Measurements from ENCODE around the gene SH3RF3. TPM values are rescaled to one million over a fixed set of nuclear protein-coding genes. Genes with fewer than 3 reads are reported as not detected.

Gene SH3RF3
- total and polyA plus RNA-seq, 9 of the 15 experiments (the other 6 are each of a cell fraction or from before 2014, with no cell fraction given): 0.02 TPM; not detected in 8

DNA sequence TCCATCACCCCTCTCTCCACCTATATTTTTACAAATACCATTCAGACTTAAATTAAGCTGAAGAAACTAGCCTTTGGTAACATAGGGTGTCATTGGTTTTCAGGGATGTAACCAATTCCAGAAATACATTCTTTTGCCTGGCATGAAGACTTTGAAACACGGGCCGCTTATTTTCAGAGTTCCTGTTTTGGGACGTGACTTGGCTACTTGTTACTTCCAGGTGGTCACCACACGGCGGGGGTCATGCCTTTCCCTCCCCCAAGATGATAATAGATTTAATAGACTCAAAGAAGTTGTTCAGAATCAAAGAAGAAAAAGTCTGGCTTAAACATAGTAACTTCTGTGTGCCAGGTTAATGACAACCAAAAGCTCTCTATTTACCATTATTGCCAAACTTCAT, 374.2 kb downstream of the SH3RF3 start (continued):
- TF ChIP-seq ADNP (tag; IDR thresholded peaks at IDR 0.05): no peak

- no peak overlapping the region for H2AFZ ChIP-seq (ENCODE audit: low read depth, low read length)
- WGBS (ENCODE audit: insufficient coverage, low coverage, missing lambda C conversion rate): 22% methylated on average over 1 of the region's 7 CpGs
- H3K9me1 ChIP-seq (ENCODE audit: control insufficient read depth, insufficient read depth, low read length): no peaks in the 10 kb centered on the region
- no peaks in the 10 kb centered on the region for H3K36me3 ChIP-seq (ENCODE audit: control insufficient read depth, insufficient read depth, low read length)
- BruUV-seq (replicated peaks): no TSS peak
- intact Hi-C loops (cut with micrococcal nuclease) (no loop called here), in situ Hi-C loops (cut with MboI) (loop anchor here (10.0 kb wide), 1 partner anchor 382 kb away; the partner anchor contains the start of gene SH3RF3)
- ChIA-PET CTCF (ENCODE audit: low intra/inter-chr PET ratio) (no interaction called here), POLR2A (interaction anchor here (0.5 kb wide), 1 partner anchor 156 kb away, joined by 3 read pairs; no protein-coding TSS in a partner anchor)
- no peak for ATAC-seq
- no peak overlapping the region for H3K9ac ChIP-seq (ENCODE audit: insufficient read depth in 1 of 2, low read depth in 2 of 2, low read length in 2 of 2)
- H3K4me2 ChIP-seq (ENCODE audit: insufficient read depth, low read length): no peak overlapping the region
- no peak for FAIRE-seq
- H4K20me1 ChIP-seq (replicated peaks; ENCODE audit: control insufficient read depth, insufficient read depth, low read length): no peaks in the 10 kb centered on the region
- H3K4me1 ChIP-seq (replicated peaks in 1 of 2; ENCODE audit: control insufficient read depth in 2 of 2, insufficient read depth in 2 of 2, low read length in 2 of 2): no peaks in the 10 kb centered on the region
- TF ChIP-seq STAT5B (CRISPR knock-in tag; IDR thresholded peaks at IDR 0.05) (no peak), MXI1 (IDR thresholded peaks at IDR 0.05; ENCODE audit: low read depth, low read length) (no peak), ZC3H8 (IDR thresholded peaks at IDR 0.05) (no peak), RREB1 (CRISPR knock-in tag; IDR thresholded peaks at IDR 0.05) (no peak), HDAC8 (tag; IDR thresholded peaks at IDR 0.05) (no peak), NUFIP1 (IDR thresholded peaks at IDR 0.05; ENCODE audit: partially characterized antibody) (no peak), SETDB1 (IDR thresholded peaks at IDR 0.05; ENCODE audit: low read length) (no peak), CEBPB (tag; IDR thresholded peaks at IDR 0.05) (no peak)
- DNase-seq (ENCODE audit: extremely low read depth in 1 of 4, low spot score in 3 of 4): no peak
- H3K9me3 ChIP-seq (replicated peaks; ENCODE audit: control insufficient read depth, insufficient read depth, low read depth, low read length): no peaks in the 10 kb centered on the region
- H3K27ac ChIP-seq (ENCODE audit: extremely low read depth, low read depth, low read length): no peak overlapping the region
- H3K4me3 ChIP-seq: no peak overlapping the region
- peaks cover 6 to 41% of the 10 kb centered on the region in 2 experiments; a peak in 3 of 5 replicates for H3K27me3 ChIP-seq (ENCODE audit: control insufficient read depth in 2 of 2, insufficient read depth in 2 of 2, low read length in 2 of 2)
- no peaks in the 10 kb centered on the region for H3K79me2 ChIP-seq (ENCODE audit: control insufficient read depth, insufficient read depth, low read length)
Observed at GRCh38 chr2:109507217-109507616, 378.2 kb downstream of the SH3RF3 start.
